Suprapubic skin (tissue), 4 donors: ENCODE results near the gene ZBTB4. TPM values are rescaled to one million over a fixed set of nuclear protein-coding genes. Genes with fewer than 3 reads are reported as not detected.

Experiments used
- DNase-seq, 2 donors: peaks; one replicate each; pipeline ENCODE4 v3.0.0-alpha.2; 2019; ENCODE audit warnings: low spot score in 2 of 2
- H3K27ac ChIP-seq: fragments of 200-600 bp; sonication (generic); one replicate; pipeline ENCODE4 v1.5.1; 2019
- H3K27me3 ChIP-seq: fragments of 200-600 bp; sonication (generic); one replicate; pipeline ENCODE4 v1.5.1; 2019
- H3K36me3 ChIP-seq: fragments of 200-600 bp; sonication (generic); one replicate; pipeline ENCODE4 v1.5.1; 2019
- H3K4me1 ChIP-seq: fragments of 200-600 bp; sonication (generic); one replicate; pipeline ENCODE4 v1.5.1; 2019
- H3K4me3 ChIP-seq: fragments of 200-600 bp; sonication (generic); one replicate; pipeline ENCODE4 v1.5.1; 2019; ENCODE audit warnings: mild to moderate bottlenecking
- H3K9me3 ChIP-seq: fragments of 200-600 bp; sonication (generic); one replicate; pipeline ENCODE4 v1.5.1; 2019
- EP300 ChIP-seq: sonication (generic); formaldehyde crosslinking; IDR thresholded peaks from one replicate; pipeline ENCODE4 v1.6.1; 2017; ENCODE audit warnings: antibody characterized with exemption
- POLR2A ChIP-seq, 2 donors: fragments of 450-650 bp; IDR thresholded peaks; one replicate each; pipeline ENCODE4 v1.6.1; 2017; ENCODE audit warnings: antibody characterized with exemption in 2 of 2, mild to moderate bottlenecking in 2 of 2, moderate library complexity in 2 of 2
- POLR2AphosphoS5 ChIP-seq, 3 donors: sonication (generic); formaldehyde crosslinking; IDR thresholded peaks; one replicate each; pipeline ENCODE4 v1.6.1; 2017; ENCODE audit warnings: antibody characterized with exemption in 3 of 3
- WGBS: methylation state at CpG from one replicate; pipeline ENCODE4 v1.1.5; 2018; 5-methylcytosine and 5-hydroxymethylcytosine counted together
- total RNA-seq, 4 donors: library from RNA; depleted of rRNA; stranded (reverse); fragments of >200 nt; gene quantifications; one replicate each; pipeline ENCODE4 v1.1.0, GENCODE V29; 2016
- TF ChIP-seq, protein P1 (sequence below), 2 donors: fragments of 200-600 bp in 1 of 2; fragments of 450-650 bp in 1 of 2; sonication (generic) in 1 of 2; IDR thresholded peaks; one replicate each; pipeline ENCODE4 v1.5.1; 2016 to 2019; ENCODE audit warnings: antibody characterized with exemption in 2 of 2, mild to moderate bottlenecking in 1 of 2, moderate library complexity in 1 of 2

ZBTB4 gene
- total RNA-seq, 4 donors from 2014 or later = 36.1 to 65.7 (median 45.3) TPM

DNA sequence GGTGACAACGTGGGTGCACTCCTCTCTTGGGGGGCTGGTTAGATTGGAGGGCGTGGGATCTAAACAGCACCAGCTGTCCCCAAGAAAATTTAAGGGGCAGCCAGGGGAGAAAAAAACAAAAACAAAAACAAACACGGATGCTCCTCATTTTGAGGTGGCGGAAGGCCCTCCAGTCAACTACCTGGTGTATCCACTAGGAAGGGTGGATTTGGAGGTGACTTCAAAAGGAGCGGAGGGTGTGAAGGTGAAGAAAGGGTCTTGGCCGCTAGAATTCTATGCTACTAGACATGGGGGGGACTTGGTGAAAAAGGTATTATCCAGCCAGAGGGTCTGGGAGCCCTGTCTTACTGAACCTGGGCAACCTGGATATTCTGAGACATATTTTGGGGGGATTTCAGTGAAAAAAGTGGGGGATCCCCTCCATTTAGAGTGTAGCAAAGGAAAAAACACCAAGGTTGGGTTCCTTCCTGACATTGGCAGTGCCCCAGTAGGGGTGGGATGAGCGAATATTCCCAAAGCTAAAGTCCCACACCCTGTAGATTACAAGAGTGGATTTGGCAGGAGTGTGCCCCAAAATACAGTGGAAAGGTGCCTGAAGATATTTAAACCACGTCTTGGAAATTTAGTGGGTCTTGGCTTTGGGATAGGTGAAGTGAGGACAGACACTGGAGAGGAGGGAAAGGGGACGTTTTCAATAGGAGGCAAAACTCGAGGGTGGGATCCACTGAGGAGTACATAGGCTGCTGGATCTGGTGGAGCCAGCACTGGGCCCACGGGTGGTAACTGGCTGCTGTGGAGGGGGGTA is 40.6 kb downstream of the ZBTB4 start:
- H3K9me3 ChIP-seq = no peaks in the 10 kb centered on the region
- no peaks in the 10 kb centered on the region for H3K36me3 ChIP-seq
- TF ChIP-seq EP300 = no peak
- no peak overlapping the region for H3K27ac ChIP-seq
- 31% methylated on average over 11 of the region's 11 CpGs for WGBS
- no peak for DNase-seq
- peaks cover 14% of the 10 kb centered on the region for H3K27me3 ChIP-seq
- H3K4me3 ChIP-seq = peak overlapping the region; percentile 68
- peaks cover 62% of the 10 kb centered on the region for H3K4me1 ChIP-seq

DNA sequence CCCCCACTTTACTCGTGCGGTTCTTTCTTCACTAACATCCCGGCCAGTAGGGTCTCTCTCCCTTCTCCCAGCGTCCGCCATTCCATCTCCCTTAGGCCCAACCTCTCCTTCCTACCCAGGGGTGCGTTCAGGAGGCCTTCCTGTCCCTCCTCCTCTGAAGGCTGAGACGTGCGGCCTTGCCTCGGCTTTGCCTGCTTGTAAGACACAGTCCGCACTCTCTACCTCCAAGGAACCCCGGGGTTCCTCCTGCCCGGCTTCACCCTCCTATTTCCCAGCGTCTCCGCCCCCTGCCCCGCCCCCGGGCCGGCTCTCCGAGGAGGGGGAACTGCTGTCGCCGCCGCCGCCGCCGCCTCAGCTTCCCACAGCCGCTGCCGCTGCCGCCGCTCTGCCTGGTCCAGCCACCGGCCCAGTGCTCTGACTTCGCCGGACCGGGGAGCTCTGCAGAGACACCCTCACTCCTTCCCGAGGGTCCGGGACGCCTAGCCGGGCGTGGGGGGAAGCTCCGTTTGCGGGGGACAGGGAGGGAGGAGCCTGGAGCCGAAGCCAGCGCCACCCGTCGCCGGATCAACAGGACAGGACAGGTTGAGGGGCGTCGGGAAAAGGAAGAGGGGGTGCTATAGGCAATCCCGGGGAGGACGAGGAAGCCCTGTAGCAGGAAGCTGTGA is 41.3 kb downstream of the ZBTB4 start:
- peak in 1 of 2 donors; percentile 82 for DNase-seq
- no peaks in the 10 kb centered on the region for H3K9me3 ChIP-seq
- no peak for TF ChIP-seq POLR2AphosphoS5 (IDR thresholded peaks at IDR 0.05)
- TF ChIP-seq POLR2A (IDR thresholded peaks at IDR 0.05) = no peak
- TF ChIP-seq, protein P1, sequence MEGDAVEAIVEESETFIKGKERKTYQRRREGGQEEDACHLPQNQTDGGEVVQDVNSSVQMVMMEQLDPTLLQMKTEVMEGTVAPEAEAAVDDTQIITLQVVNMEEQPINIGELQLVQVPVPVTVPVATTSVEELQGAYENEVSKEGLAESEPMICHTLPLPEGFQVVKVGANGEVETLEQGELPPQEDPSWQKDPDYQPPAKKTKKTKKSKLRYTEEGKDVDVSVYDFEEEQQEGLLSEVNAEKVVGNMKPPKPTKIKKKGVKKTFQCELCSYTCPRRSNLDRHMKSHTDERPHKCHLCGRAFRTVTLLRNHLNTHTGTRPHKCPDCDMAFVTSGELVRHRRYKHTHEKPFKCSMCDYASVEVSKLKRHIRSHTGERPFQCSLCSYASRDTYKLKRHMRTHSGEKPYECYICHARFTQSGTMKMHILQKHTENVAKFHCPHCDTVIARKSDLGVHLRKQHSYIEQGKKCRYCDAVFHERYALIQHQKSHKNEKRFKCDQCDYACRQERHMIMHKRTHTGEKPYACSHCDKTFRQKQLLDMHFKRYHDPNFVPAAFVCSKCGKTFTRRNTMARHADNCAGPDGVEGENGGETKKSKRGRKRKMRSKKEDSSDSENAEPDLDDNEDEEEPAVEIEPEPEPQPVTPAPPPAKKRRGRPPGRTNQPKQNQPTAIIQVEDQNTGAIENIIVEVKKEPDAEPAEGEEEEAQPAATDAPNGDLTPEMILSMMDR (IDR thresholded peaks at IDR 0.05) = no peak
- no peak for TF ChIP-seq EP300
- H3K4me3 ChIP-seq = peak overlapping the region; percentile 68
- peaks cover 14% of the 10 kb centered on the region for H3K27me3 ChIP-seq
- no peaks in the 10 kb centered on the region for H3K36me3 ChIP-seq
- WGBS = 6% methylated on average over 23 of the region's 48 CpGs
- H3K4me1 ChIP-seq = peaks cover 58% of the 10 kb centered on the region
- peak overlapping the region; percentile 91 for H3K27ac ChIP-seq

DNA sequence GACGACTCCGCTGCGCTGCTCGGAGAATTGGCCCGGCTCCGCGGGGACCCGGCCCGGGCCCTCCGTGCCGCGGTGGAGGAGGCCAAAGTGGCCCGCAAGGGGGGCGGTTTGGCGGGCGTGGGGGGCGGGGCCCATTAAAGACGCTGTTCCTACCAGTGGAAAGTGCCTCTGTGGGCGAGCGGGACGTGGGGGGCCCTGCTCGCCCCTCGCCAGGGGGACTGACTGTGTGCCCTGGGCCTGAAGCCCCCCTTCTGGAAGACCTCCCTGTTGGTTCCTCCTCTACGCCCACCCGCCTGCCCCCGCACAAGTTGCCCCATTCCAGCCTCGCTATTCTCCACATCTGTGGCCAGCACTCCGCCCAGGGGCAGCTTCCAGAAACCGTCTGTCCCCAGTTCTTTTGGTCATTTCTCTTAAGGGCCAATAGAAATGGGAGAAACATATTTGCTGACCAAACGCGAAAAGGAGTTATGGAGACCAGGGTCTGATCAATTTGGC is 42.0 kb downstream of the ZBTB4 start:
- no peak for TF ChIP-seq POLR2A (IDR thresholded peaks at IDR 0.05)
- no peak for TF ChIP-seq EP300
- TF ChIP-seq, protein P1 (IDR thresholded peaks at IDR 0.05) = no peak
- TF ChIP-seq POLR2AphosphoS5 (IDR thresholded peaks at IDR 0.05) = no peak
- peaks cover 14% of the 10 kb centered on the region for H3K27me3 ChIP-seq
- WGBS = 46% methylated on average over 13 of the region's 31 CpGs
- H3K9me3 ChIP-seq = no peaks in the 10 kb centered on the region
- H3K4me1 ChIP-seq = peaks cover 58% of the 10 kb centered on the region
- no peak for DNase-seq
- H3K4me3 ChIP-seq = peak overlapping the region; percentile 68
- no peaks in the 10 kb centered on the region for H3K36me3 ChIP-seq
- peak overlapping the region; percentile 91 for H3K27ac ChIP-seq

DNA sequence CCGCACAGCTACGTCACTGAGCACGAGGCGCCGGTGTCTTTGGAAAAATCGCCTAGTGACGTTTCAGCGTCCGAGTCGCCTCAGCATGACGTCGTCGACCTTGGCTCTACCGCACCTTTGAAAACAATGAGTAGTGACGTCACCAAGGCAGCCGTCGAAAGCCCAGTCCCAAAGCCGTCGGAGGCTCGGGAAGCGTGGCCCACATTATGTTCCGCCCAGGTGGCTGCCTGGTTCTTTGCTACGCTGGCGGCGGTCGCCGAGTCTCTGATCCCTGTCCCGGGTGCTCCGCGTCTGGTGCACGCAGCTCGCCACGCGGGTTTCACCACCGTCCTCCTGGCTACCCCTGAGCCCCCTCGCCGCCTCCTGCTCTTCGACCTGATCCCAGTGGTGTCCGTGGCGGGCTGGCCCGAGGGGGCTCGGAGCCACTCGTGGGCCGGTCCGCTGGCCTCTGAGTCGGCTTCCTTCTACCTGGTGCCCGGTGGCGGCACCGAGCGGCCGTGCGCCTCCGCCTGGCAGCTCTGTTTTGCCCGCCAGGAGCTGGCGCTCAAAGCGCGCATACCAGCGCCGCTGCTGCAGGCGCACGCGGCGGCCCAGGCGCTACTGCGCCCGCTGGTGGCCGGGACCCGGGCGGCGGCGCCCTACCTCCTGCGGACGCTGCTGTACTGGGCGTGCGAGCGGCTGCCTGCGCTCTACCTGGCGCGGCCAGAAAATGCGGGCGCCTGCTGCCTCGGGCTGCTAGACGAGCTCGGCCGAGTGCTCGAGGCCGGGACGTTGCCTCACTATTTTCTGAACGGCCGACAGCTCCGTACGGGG is 42.7 kb downstream of the ZBTB4 start:
- DNase-seq = peak in 1 of 2 donors; percentile 80
- H3K27me3 ChIP-seq = peaks cover 14% of the 10 kb centered on the region
- H3K27ac ChIP-seq = peak overlapping the region; percentile 91
- peak overlapping the region; percentile 68 for H3K4me3 ChIP-seq
- no peaks in the 10 kb centered on the region for H3K9me3 ChIP-seq
- H3K36me3 ChIP-seq = no peaks in the 10 kb centered on the region
- peaks cover 58% of the 10 kb centered on the region for H3K4me1 ChIP-seq
- TF ChIP-seq POLR2A (IDR thresholded peaks at IDR 0.05) (no peak), POLR2AphosphoS5 (IDR thresholded peaks at IDR 0.05) (peak in 2 of 3 donors; percentile 20 to 33), EP300 (no peak)
- TF ChIP-seq, protein P1 (IDR thresholded peaks at IDR 0.05) = peak; percentile 62 to 96
- WGBS = 4% methylated on average over 70 of the region's 92 CpGs

DNA sequence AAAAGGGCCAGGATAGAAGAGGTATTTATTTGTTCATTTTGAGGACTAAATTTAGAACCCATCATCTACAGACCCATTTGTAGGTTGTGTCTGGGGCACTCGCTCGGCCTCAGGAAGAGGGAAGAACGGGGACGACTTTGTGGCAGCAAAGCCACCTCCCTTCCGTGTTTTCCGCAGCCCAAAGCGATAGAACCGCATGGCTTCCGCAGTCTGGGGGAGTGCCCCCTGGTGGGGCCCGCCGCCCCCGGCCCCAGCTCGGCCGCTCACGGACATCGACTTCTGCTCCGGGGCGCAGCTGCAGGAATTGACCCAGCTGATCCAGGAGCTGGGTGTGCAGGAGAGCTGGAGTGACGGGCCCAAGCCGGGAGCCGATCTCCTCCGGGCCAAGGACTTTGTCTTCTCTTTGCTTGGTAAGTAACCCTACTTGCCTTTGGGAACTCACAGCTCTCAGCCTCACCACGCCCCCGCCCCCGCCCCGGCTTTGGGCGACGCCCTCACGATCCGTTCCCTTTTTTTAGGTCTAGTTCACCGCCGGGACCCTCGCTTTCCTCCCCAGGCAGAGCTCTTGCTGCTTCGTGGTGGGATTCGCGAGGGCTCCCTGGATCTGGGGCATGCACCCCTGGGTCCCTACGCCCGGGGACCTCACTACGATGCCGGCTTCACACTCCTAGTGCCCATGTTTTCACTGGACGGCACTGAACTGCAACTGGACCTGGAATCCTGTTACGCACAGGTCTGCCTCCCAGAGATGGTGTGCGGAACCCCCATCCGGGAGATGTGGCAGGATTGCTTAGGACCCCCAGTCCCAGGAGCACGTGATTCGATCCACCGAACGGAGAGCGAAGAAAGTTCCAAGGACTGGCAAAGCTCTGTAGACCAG is 43.5 kb downstream of the ZBTB4 start:
- TF ChIP-seq POLR2A (IDR thresholded peaks at IDR 0.05) (no peak), POLR2AphosphoS5 (IDR thresholded peaks at IDR 0.05) (peak in 1 of 3 donors; percentile 4)
- TF ChIP-seq, protein P1 (IDR thresholded peaks at IDR 0.05) = no peak
- H3K27ac ChIP-seq = peak overlapping the region; percentile 91
- peak overlapping the region; percentile 68 for H3K4me3 ChIP-seq
- DNase-seq = no peak
- H3K9me3 ChIP-seq = no peaks in the 10 kb centered on the region
- peaks cover 14% of the 10 kb centered on the region for H3K27me3 ChIP-seq
- WGBS = 3% methylated on average over 17 of the region's 49 CpGs
- peaks cover 57% of the 10 kb centered on the region for H3K4me1 ChIP-seq
- no peaks in the 10 kb centered on the region for H3K36me3 ChIP-seq
